Measurements from ENCODE around the gene TMPO.

TMPO gene

GRCh38 chr12:98515287-98516110 lies at the start of gene TMPO:
TMPO (plus strand) TSS chr12:98515590; CDS start chr12:98515868, 278 bp downstream.
- H3K4me3 ChIP-seq (ENCODE audit: low read depth, low read length), result peak within 1 kb of the TSS; percentile 95
- in situ Hi-C loops (cut with HindIII; ENCODE audit: low pct_ligation_motif_present, low sequenced_read_pairs), result no loop called here
- no peaks in the 10 kb centered on the region for H3K27me3 ChIP-seq (replicated peaks)
- H3K36me3 ChIP-seq (replicated peaks), result no peaks in the 10 kb centered on the region
- peak; percentile 86 for DNase-seq
- H3K27ac ChIP-seq, result peak within 1 kb of the TSS; percentile 81
- TF ChIP-seq CTCF (IDR thresholded peaks at IDR 0.05; ENCODE audit: low read depth, low read length, missing control alignments), result no peak

GRCh38 chr12:98465950-98466602 lies 49.3 kb upstream of the TMPO start:
- Histone ChIP-seq H3K27ac (no peak overlapping the region), H3K36me3 (replicated peaks) (no peaks in the 10 kb centered on the region), H3K4me3 (ENCODE audit: low read depth, low read length) (no peak overlapping the region), H3K27me3 (replicated peaks) (no peaks in the 10 kb centered on the region)
- no peak for TF ChIP-seq CTCF (IDR thresholded peaks at IDR 0.05; ENCODE audit: low read depth, low read length, missing control alignments)
- DNase-seq, result no peak
- in situ Hi-C loops (cut with HindIII; ENCODE audit: low pct_ligation_motif_present, low sequenced_read_pairs), result no loop called here

GRCh38 chr12:98466640-98467400 lies 48.6 kb upstream of the TMPO start:
- no peak for TF ChIP-seq CTCF (IDR thresholded peaks at IDR 0.05; ENCODE audit: low read depth, low read length, missing control alignments)
- Histone ChIP-seq H3K36me3 (replicated peaks) (no peaks in the 10 kb centered on the region), H3K27me3 (replicated peaks) (no peaks in the 10 kb centered on the region), H3K27ac (no peak overlapping the region), H3K4me3 (ENCODE audit: low read depth, low read length) (no peak overlapping the region)
- in situ Hi-C loops (cut with HindIII; ENCODE audit: low pct_ligation_motif_present, low sequenced_read_pairs), result no loop called here
- no peak for DNase-seq

GRCh38 chr12:98469109-98469508 lies 46.3 kb upstream of the TMPO start:
- H3K27me3 ChIP-seq (replicated peaks), result no peaks in the 10 kb centered on the region
- in situ Hi-C loops (cut with HindIII; ENCODE audit: low pct_ligation_motif_present, low sequenced_read_pairs), result no loop called here
- no peak overlapping the region for H3K4me3 ChIP-seq (ENCODE audit: low read depth, low read length)
- no peak for TF ChIP-seq CTCF (IDR thresholded peaks at IDR 0.05; ENCODE audit: low read depth, low read length, missing control alignments)
- H3K36me3 ChIP-seq (replicated peaks), result no peaks in the 10 kb centered on the region
- DNase-seq, result no peak
- no peak overlapping the region for H3K27ac ChIP-seq

GRCh38 chr12:98470469-98471082 lies 44.8 kb upstream of the TMPO start:
- in situ Hi-C loops (cut with HindIII; ENCODE audit: low pct_ligation_motif_present, low sequenced_read_pairs), result no loop called here
- DNase-seq, result no peak
- Histone ChIP-seq H3K4me3 (ENCODE audit: low read depth, low read length) (no peak overlapping the region), H3K36me3 (replicated peaks) (no peaks in the 10 kb centered on the region), H3K27ac (no peak overlapping the region), H3K27me3 (replicated peaks) (no peaks in the 10 kb centered on the region)
- TF ChIP-seq CTCF (IDR thresholded peaks at IDR 0.05; ENCODE audit: low read depth, low read length, missing control alignments), result no peak

Data from brain microvascular endothelial cell (primary cell).